K562 (cell line): ENCODE data around the gene ACP4. TPM values are rescaled to one million over a fixed set of nuclear protein-coding genes. Genes with fewer than 3 reads are reported as not detected.
A peak's percentile ranks its signal among the peaks of the same experiment; 100 is the strongest.

Experiments used
- CBX3 ChIP-seq, 2 experiments: IDR thresholded peaks; 1 replicate in 1 of 2; 2 replicates in 1 of 2; pipeline ENCODE4 v1.6.1; 2012; ENCODE audit warnings: inconsistent platforms in 2 of 2, low read length in 2 of 2, borderline replicate concordance in 1 of 2, control low read depth in 1 of 2
- DNMT1 ChIP-seq: fragments of 450-650 bp; IDR thresholded peaks from 2 replicates; pipeline ENCODE4 v1.6.1; 2016; ENCODE audit warnings: antibody characterized with exemption, mild to moderate bottlenecking
- ETS2 ChIP-seq: IDR thresholded peaks from 2 replicates; pipeline ENCODE4 v1.6.1; 2016; ENCODE audit warnings: borderline replicate concordance, missing genetic modification characterization, mild to moderate bottlenecking, moderate library complexity, missing compliant biosample characterization; ENCODE audit not compliant: poor library complexity, severe bottlenecking
- MXI1 ChIP-seq: IDR thresholded peaks from 2 replicates; pipeline ENCODE4 v1.6.1; 2011; ENCODE audit warnings: low read depth, mild to moderate bottlenecking, improper control_type of control experiment, low read length
- NBN ChIP-seq: fragments of 450-650 bp; IDR thresholded peaks from 2 replicates; pipeline ENCODE4 v1.6.1; 2016; ENCODE audit warnings: low read depth, mild to moderate bottlenecking
- NKRF ChIP-seq: fragments of 450-650 bp; IDR thresholded peaks from 2 replicates; pipeline ENCODE4 v1.6.1; 2016; ENCODE audit warnings: borderline replicate concordance
- POLR2H ChIP-seq: IDR thresholded peaks from 2 replicates; pipeline ENCODE4 v1.6.1; 2016; ENCODE audit warnings: missing genetic modification characterization, low read depth, mild to moderate bottlenecking, control low read depth, missing compliant biosample characterization, moderate library complexity
- PPARD ChIP-seq: fragments of 250-450 bp; sonication (Bioruptor Pico); IDR thresholded peaks from 2 replicates; pipeline ENCODE4 v1.8.0; 2022; ENCODE audit warnings: inconsistent platforms, mild to moderate bottlenecking, moderate library complexity
- USF2 ChIP-seq: sonication (generic); formaldehyde crosslinking; IDR thresholded peaks from 2 replicates; pipeline ENCODE4 v1.5.0; 2020; ENCODE audit warnings: missing genetic modification reagents
- ZBTB17 ChIP-seq: fragments of 450-650 bp; formaldehyde crosslinking; IDR thresholded peaks from 2 replicates; pipeline ENCODE4 v1.4.0; 2020; ENCODE audit warnings: mild to moderate bottlenecking
- ZBTB8A ChIP-seq: fragments of 450-650 bp; IDR thresholded peaks from 2 replicates; pipeline ENCODE4 v1.6.1; 2018; ENCODE audit warnings: mild to moderate bottlenecking, moderate library complexity; ENCODE audit not compliant: partially characterized antibody
- ZBTB9 ChIP-seq: fragments of 450-650 bp; formaldehyde crosslinking; IDR thresholded peaks from 2 replicates; pipeline ENCODE4 v1.4.0; 2020; ENCODE audit warnings: mild to moderate bottlenecking, moderate library complexity
- ZNF318 ChIP-seq, 2 experiments: fragments of 450-650 bp; IDR thresholded peaks; 2 replicates each; pipeline ENCODE4 v1.6.1; 2016; ENCODE audit warnings: mild to moderate bottlenecking in 2 of 2, borderline replicate concordance in 1 of 2, low read depth in 1 of 2, moderate library complexity in 1 of 2
- ZNF354B ChIP-seq: fragments of 250-450 bp; sonication (Bioruptor Pico); IDR thresholded peaks from 2 replicates; pipeline ENCODE4 v1.4.0; 2020
- ZNF696 ChIP-seq: fragments of 250-450 bp; sonication (Bioruptor Pico); conservative IDR thresholded peaks from 2 replicates; pipeline ENCODE4 v1.4.0; 2020; ENCODE audit warnings: mild to moderate bottlenecking, moderate library complexity
- polyA plus RNA-seq, 8 experiments: library from polyadenylated mRNA; depleted of rRNA in 4 of 8; stranded (reverse) in 5 of 8; unstranded in 3 of 8; fragments of >200 nt; fragmentation: Nextera tagmentation in 2 of 8; fragmentation: Illumina TruSeq in 1 of 8; extraction: Ambion mirVana in 2 of 8; extraction: Trizol in 1 of 8; gene quantifications; 2 replicates each; pipeline versions ENCODE4 v1.2.1 to v1.2.3, GENCODE V29; 2011 to 2014; ENCODE audit warnings: inconsistent platforms in 1 of 8, missing spikeins in 1 of 8
- total RNA-seq, 7 experiments: library from RNA; depleted of rRNA in 6 of 7; stranded (reverse); fragments of >200 nt in 6 of 7; fragmentation: Illumina TruSeq in 2 of 7; extraction: Trizol in 2 of 7; gene quantifications; 2 replicates each; pipeline versions ENCODE4 v1.2.1 to v1.2.3, GENCODE V29; 2011 to 2021; ENCODE audit warnings: low replicate concordance in 1 of 7

The ACP4 gene
- total and polyA plus RNA-seq, 9 of the 15 experiments (the other 6 are each of a cell fraction or from before 2014, with no cell fraction given), result not detected

- no peak for TF ChIP-seq ZNF318 (IDR thresholded peaks at IDR 0.05; ENCODE audit: borderline replicate concordance in 1 of 2, low read depth in 1 of 2)
- no peak for TF ChIP-seq PPARD (CRISPR knock-in tag)
- TF ChIP-seq NBN, result peak; percentile 24; the same call in 1 of the 2 replicates
- TF ChIP-seq ZBTB17 (CRISPR knock-in tag), result no peak
- no peak for TF ChIP-seq ZNF354B (CRISPR knock-in tag)
- TF ChIP-seq ZNF696 (CRISPR knock-in tag), result no peak
- no peak for TF ChIP-seq CBX3 (IDR thresholded peaks at IDR 0.05; ENCODE audit: borderline replicate concordance in 1 of 2, low read length in 2 of 2)
- no peak for TF ChIP-seq ZBTB8A
- TF ChIP-seq NKRF, result peak; percentile 69
- TF ChIP-seq ZBTB9 (CRISPR knock-in tag), result no peak
- no peak for TF ChIP-seq MXI1
- 0 out of 2 replicates have a peak, but pooled peaks have one; percentile 84 for TF ChIP-seq DNMT1
- no peak for TF ChIP-seq USF2 (CRISPR knock-in tag)
- no peak for TF ChIP-seq ETS2 (tag)
- TF ChIP-seq POLR2H, result no peak
Observed at GRCh38 chr19:50820549-50821247, 30.5 kb downstream of the ACP4 start (continued).
